ENCODE measurements around the gene MMP25. TPM values are rescaled to one million over a fixed set of nuclear protein-coding genes. Genes with fewer than 3 reads are reported as not detected.

MMP25 gene
- total and polyA plus RNA-seq, 7 experiments from 2014 or later: 0.64 to 64.4 (median 0.93) TPM

DNA sequence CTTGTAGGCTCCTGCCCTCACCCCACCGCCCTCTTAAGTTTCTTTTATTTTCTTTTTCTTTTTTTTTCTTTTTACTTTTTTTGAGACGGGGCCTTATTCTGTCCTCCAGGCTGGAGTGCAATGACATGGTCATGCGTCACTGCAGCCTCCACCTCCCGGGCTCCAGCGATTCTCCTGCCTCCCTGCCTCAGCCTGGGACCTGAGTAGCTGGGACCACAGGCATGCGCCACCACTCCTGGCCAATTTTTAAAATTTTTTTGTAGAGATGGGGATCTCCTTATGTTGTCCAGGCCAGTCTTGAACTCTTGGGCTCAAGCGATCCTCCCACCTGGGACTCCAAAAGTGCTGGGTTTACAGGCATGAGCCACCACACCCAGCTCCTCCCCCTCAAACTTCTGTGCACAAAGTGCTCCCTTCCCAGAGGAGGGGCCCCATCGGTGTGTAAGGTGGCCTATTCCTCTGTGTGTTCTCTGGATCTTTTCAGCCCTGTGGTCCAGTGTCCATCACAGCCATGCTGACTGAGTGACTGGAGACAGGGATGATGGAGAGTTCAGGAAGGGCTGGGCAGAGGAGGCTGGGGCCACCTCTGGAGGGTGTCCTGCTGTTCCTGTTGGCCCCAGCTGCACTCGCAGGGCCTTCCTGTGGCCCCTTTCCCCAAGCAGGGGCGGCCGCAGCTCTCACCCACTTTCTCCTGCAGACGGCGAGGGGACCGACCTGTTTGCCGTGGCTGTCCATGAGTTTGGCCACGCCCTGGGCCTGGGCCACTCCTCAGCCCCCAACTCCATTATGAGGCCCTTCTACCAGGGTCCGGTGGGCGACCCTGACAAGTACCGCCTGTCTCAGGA lies 10.2 kb downstream of the MMP25 start:
- peaks cover 0 to 47% (median 3%) of the 10 kb centered on the region in 5 donors for H3K36me3 Mint-ChIP-seq
- peaks cover 23 to 60% (median 43%) of the 10 kb centered on the region in 7 donors for H3K4me1 Mint-ChIP-seq
- peaks cover 0 to 10% (median 0%) of the 10 kb centered on the region in 3 experiments for H3K36me3 ChIP-seq (ENCODE audit: control insufficient read depth in 2 of 3, insufficient read depth in 3 of 3, low read length in 3 of 3)
- H3K4me1 ChIP-seq (ENCODE audit: control insufficient read depth in 2 of 2, insufficient read depth in 2 of 2, low read length in 2 of 2): peaks cover 25 to 46% of the 10 kb centered on the region in 2 donors
- peak overlapping the region in 2 of 9 donors; percentile 24 to 93 for H3K27ac Mint-ChIP-seq
- H3K9me3 ChIP-seq (ENCODE audit: control insufficient read depth in 2 of 3, low read length in 3 of 3): no peaks in the 10 kb centered on the region
- ATAC-seq (no peak), DNase-seq (no peak)
- H3K27ac ChIP-seq (ENCODE audit: low read depth, low read length): no peak overlapping the region
- POLR2A ChIA-PET: interaction anchor here (0.5 to 1.7 kb wide), 3 partner anchors 9 to 112 kb away, joined by 3 to 7 read pairs (median 5); no protein-coding TSS in a partner anchor
- intact Hi-C loops (cut with micrococcal nuclease): no loop called here
- no peaks in the 10 kb centered on the region for H3K9me3 Mint-ChIP-seq
- H3K4me3 ChIP-seq (ENCODE audit: low read length): no peak overlapping the region
- CTCF ChIA-PET: interaction anchor here (0.7 to 13.9 kb wide), 3 partner anchors 28 to 606 kb away, joined by 3 to 244 read pairs (median 4); partner anchors contain the start of gene ZNF213
- H3K27me3 Mint-ChIP-seq: no peaks in the 10 kb centered on the region
- H3K4me3 Mint-ChIP-seq: peak overlapping the region in 5 of 10 donors; percentile 54 to 94 (median 88)
- no peaks in the 10 kb centered on the region for H3K27me3 ChIP-seq (ENCODE audit: control insufficient read depth in 2 of 2, insufficient read depth in 2 of 2, low read length in 2 of 2)

DNA sequence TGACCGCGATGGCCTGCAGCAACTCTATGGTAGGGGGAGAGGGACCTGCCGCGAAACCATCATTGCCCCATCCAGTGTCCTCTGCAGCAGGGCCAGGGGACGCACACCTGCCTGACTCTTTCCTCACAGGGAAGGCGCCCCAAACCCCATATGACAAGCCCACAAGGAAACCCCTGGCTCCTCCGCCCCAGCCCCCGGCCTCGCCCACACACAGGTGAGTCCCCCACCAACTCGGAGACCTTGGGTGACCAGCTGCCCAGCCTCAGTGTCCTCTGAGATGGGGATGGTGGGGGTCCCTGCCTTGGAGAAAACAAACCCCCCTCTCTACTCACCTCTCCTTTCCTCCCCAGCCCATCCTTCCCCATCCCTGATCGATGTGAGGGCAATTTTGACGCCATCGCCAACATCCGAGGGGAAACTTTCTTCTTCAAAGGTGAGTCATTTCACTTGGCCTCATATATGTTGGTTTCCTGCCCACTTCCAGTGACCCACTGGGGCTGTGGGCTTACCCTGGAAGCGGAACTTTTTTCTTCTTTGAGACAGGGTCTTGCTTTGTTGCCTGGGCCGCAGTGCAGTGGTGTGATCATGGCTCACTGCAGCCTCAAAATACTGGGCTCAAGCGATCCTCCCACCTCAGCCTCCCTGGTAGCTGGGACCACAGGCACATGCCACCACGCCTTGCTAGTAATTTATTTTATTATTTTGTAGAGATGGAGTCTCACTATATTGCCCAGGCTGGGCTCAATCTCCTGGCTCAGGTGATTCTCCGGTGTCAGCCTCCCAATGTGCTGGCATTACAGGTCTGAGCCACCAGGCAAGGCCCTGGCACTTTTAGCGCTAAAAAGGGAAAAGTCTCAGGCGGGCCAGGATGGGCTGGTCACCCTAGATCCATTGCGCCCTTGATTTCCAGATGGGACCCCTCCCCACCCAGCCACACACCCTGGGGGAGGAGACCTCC lies 11.1 kb downstream of the MMP25 start:
- peaks cover 25 to 46% of the 10 kb centered on the region in 2 donors for H3K4me1 ChIP-seq (ENCODE audit: control insufficient read depth in 2 of 2, insufficient read depth in 2 of 2, low read length in 2 of 2)
- intact Hi-C loops (cut with micrococcal nuclease): loop anchor here (1.0 to 2.0 kb wide), 5 partner anchors 17 to 101 kb away; no protein-coding TSS in a partner anchor
- no peak overlapping the region for H3K27ac ChIP-seq (ENCODE audit: low read depth, low read length)
- no peak for DNase-seq
- H3K9me3 ChIP-seq (ENCODE audit: control insufficient read depth in 2 of 3, low read length in 3 of 3): no peaks in the 10 kb centered on the region
- H3K4me3 ChIP-seq (ENCODE audit: low read length): no peak overlapping the region
- peak overlapping the region in 4 of 9 donors; percentile 24 to 93 (median 40) for H3K27ac Mint-ChIP-seq
- peaks cover 30 to 58% (median 42%) of the 10 kb centered on the region in 7 donors for H3K4me1 Mint-ChIP-seq
- CTCF ChIA-PET: interaction anchor here (0.8 to 13.9 kb wide), 9 partner anchors 10 to 101 kb away, joined by 3 to 244 read pairs (median 9); partner anchors contain the start of gene ZNF213
- peaks cover 0 to 45% (median 3%) of the 10 kb centered on the region in 5 donors for H3K36me3 Mint-ChIP-seq
- no peaks in the 10 kb centered on the region for H3K9me3 Mint-ChIP-seq
- no peak for ATAC-seq
- no peaks in the 10 kb centered on the region for H3K27me3 ChIP-seq (ENCODE audit: control insufficient read depth in 2 of 2, insufficient read depth in 2 of 2, low read length in 2 of 2)
- POLR2A ChIA-PET: interaction anchor here (1.0 to 10.4 kb wide), 14 partner anchors 10 to 111 kb away, joined by 3 to 182 read pairs (median 6); partner anchors contain the start of gene ZNF213
- H3K27me3 Mint-ChIP-seq: no peaks in the 10 kb centered on the region
- peak overlapping the region in 8 of 10 donors; percentile 21 to 94 (median 68) for H3K4me3 Mint-ChIP-seq
- H3K36me3 ChIP-seq (ENCODE audit: control insufficient read depth in 2 of 3, insufficient read depth in 3 of 3, low read length in 3 of 3): peaks cover 0 to 10% (median 0%) of the 10 kb centered on the region in 3 experiments

DNA sequence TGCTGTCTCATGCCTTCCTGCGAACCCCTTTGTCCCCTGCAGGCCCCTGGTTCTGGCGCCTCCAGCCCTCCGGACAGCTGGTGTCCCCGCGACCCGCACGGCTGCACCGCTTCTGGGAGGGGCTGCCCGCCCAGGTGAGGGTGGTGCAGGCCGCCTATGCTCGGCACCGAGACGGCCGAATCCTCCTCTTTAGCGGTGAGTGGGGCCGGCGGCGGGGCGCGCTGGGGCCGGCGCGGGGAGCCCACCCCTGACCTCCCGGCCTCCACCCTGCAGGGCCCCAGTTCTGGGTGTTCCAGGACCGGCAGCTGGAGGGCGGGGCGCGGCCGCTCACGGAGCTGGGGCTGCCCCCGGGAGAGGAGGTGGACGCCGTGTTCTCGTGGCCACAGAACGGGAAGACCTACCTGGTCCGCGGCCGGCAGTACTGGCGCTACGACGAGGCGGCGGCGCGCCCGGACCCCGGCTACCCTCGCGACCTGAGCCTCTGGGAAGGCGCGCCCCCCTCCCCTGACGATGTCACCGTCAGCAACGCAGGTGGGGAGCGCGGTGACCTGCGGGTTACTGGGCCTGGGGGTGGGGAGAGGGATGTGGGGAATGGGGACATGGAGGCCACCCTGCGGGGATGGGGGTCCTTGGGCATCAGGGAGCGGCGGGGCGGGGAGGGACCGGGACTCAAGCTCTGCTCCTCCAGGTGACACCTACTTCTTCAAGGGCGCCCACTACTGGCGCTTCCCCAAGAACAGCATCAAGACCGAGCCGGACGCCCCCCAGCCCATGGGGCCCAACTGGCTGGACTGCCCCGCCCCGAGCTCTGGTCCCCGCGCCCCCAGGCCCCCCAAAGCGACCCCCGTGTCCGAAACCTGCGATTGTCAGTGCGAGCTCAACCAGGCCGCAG lies 12.0 kb downstream of the MMP25 start:
- Mint-ChIP-seq H3K9me3 (peaks cover 0 to 2% (median 0%) of the 10 kb centered on the region in 11 donors), H3K36me3 (peaks cover 0 to 48% (median 3%) of the 10 kb centered on the region in 5 donors), H3K4me3 (peak overlapping the region; percentile 79 to 95 (median 88)), H3K4me1 (peaks cover 34 to 62% (median 48%) of the 10 kb centered on the region in 7 donors), H3K27me3 (no peaks in the 10 kb centered on the region), H3K27ac (peak overlapping the region in 8 of 9 donors; percentile 38 to 93 (median 84))
- DNase-seq (peak in 4 of 9 donors; percentile 42 to 61 (median 52)), ATAC-seq (peak; percentile 65)
- peak overlapping the region; percentile 89 for H3K27ac ChIP-seq (ENCODE audit: low read depth, low read length)
- POLR2A ChIA-PET: interaction anchor here (0.6 to 10.4 kb wide), 20 partner anchors 10 to 253 kb away, joined by 3 to 182 read pairs (median 4); partner anchors contain the start of gene ZNF213
- H3K36me3 ChIP-seq (ENCODE audit: control insufficient read depth in 2 of 3, insufficient read depth in 3 of 3, low read length in 3 of 3): peaks cover 0 to 10% (median 0%) of the 10 kb centered on the region in 3 experiments
- H3K4me3 ChIP-seq (ENCODE audit: low read length): peak overlapping the region; percentile 77
- intact Hi-C loops (cut with micrococcal nuclease): loop anchor here (1.0 to 2.0 kb wide), 12 partner anchors 16 to 108 kb away; no protein-coding TSS in a partner anchor
- no peaks in the 10 kb centered on the region for H3K9me3 ChIP-seq (ENCODE audit: control insufficient read depth in 2 of 3, low read length in 3 of 3)
- no peaks in the 10 kb centered on the region for H3K27me3 ChIP-seq (ENCODE audit: control insufficient read depth in 2 of 2, insufficient read depth in 2 of 2, low read length in 2 of 2)
- peaks cover 25 to 46% of the 10 kb centered on the region in 2 donors for H3K4me1 ChIP-seq (ENCODE audit: control insufficient read depth in 2 of 2, insufficient read depth in 2 of 2, low read length in 2 of 2)
- CTCF ChIA-PET: interaction anchor here (0.8 to 13.9 kb wide), 21 partner anchors 9 to 113 kb away, joined by 3 to 244 read pairs (median 4); partner anchors contain the start of gene ZNF213

DNA sequence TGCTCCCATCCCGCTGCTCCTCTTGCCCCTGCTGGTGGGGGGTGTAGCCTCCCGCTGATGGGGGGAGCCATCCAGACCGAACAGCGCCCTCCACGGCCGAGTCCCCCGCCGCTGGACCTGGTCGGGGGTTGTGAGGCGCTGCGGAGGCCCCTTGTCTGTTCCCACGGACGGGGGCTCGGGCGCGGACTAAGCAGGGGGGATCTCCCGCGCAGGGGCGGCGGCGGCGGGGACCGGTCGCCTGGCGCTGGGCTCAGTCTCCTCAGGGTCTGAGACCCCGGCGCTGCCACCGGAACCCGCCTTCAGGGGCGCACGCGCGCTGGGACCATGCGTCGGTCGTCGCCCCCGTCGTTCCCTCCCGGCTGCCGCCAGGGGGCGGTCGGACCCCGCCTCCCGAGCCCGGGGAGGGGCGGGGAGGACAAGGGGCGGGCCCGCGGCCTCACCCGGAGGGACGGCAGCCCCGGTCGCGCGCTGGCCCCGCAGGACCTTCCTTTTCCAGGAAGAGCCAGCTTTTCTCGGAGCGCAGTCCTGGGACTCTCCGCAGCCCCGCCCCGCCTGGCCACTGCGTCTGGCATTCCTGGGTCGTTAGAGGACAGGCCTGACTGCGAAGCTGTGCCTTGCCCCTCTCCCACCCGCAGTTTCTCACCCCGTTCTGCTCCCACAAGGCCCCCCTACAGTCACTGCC lies 12.8 kb downstream of the MMP25 start:
- H3K36me3 Mint-ChIP-seq: peaks cover 0 to 47% (median 0%) of the 10 kb centered on the region in 5 donors
- POLR2A ChIA-PET: interaction anchor here (0.5 to 10.4 kb wide), 28 partner anchors 10 to 300 kb away, joined by 3 to 182 read pairs (median 4); partner anchors contain the start of genes HCFC1R1, THOC6 and ZNF213
- ATAC-seq: peak; percentile 95
- peaks cover 39 to 63% (median 47%) of the 10 kb centered on the region in 7 donors for H3K4me1 Mint-ChIP-seq
- peak overlapping the region; percentile 89 for H3K27ac ChIP-seq (ENCODE audit: low read depth, low read length)
- H3K4me3 ChIP-seq (ENCODE audit: low read length): peak overlapping the region; percentile 77
- peaks cover 0 to 5% (median 0%) of the 10 kb centered on the region in 3 experiments for H3K36me3 ChIP-seq (ENCODE audit: control insufficient read depth in 2 of 3, insufficient read depth in 3 of 3, low read length in 3 of 3)
- peak; percentile 76 to 97 (median 89) for DNase-seq
- peak overlapping the region in 8 of 9 donors; percentile 72 to 91 (median 85) for H3K27ac Mint-ChIP-seq
- H3K27me3 ChIP-seq (ENCODE audit: control insufficient read depth in 2 of 2, insufficient read depth in 2 of 2, low read length in 2 of 2): no peaks in the 10 kb centered on the region
- CTCF ChIA-PET: interaction anchor here (0.8 to 13.9 kb wide), 32 partner anchors 10 to 113 kb away, joined by 3 to 244 read pairs (median 4); partner anchors contain the start of gene ZNF213
- no peaks in the 10 kb centered on the region for H3K27me3 Mint-ChIP-seq
- H3K9me3 Mint-ChIP-seq: peaks cover 0 to 6% (median 0%) of the 10 kb centered on the region in 11 donors
- peak overlapping the region; percentile 79 to 95 (median 88) for H3K4me3 Mint-ChIP-seq
- intact Hi-C loops (cut with micrococcal nuclease): loop anchor here (1.0 to 2.0 kb wide), 10 partner anchors 16 to 107 kb away; no protein-coding TSS in a partner anchor
- peaks cover 25 to 46% of the 10 kb centered on the region in 2 donors for H3K4me1 ChIP-seq (ENCODE audit: control insufficient read depth in 2 of 2, insufficient read depth in 2 of 2, low read length in 2 of 2)
- H3K9me3 ChIP-seq (ENCODE audit: control insufficient read depth in 2 of 3, low read length in 3 of 3): no peaks in the 10 kb centered on the region
